OCI-M2 (cell line): Measurements from ENCODE around the gene MAGEB10.
"Not testable (repeated sequence)": the region's sequence is repeated elsewhere in the genome, so short reads cannot be mapped to it uniquely, and the experiment has no call there.

Experiments
- DNase-seq: peaks from one replicate; lab custom pipeline; 2025; ENCODE audit not compliant: unreplicated experiment; lab: John Stamatoyannopoulos, UW

Gene MAGEB10

GRCh38 chrX:27807690-27808089, at the start of gene MAGEB10:
Gene MAGEB10, plus strand, starts transcription at chrX:27807990. Its CDS starts 13,317 bp downstream, at chrX:27821307.
- DNase-seq = no peak

- DNase-seq = no peak
Observed at GRCh38 chrX:27765718-27766117, 42.1 kb upstream of the MAGEB10 start.

- no peak for DNase-seq
Observed at GRCh38 chrX:27767387-27767786, 40.4 kb upstream of the MAGEB10 start.

GRCh38 chrX:27775984-27776383, 31.8 kb upstream of the MAGEB10 start:
- no peak for DNase-seq

- DNase-seq = no peak
Observed at GRCh38 chrX:27796640-27797257, 11.0 kb upstream of the MAGEB10 start.

- DNase-seq = no peak
Observed at GRCh38 chrX:27797575-27797974, 10.2 kb upstream of the MAGEB10 start.

- no peak for DNase-seq
Observed at GRCh38 chrX:27808226-27808625, 436 bp downstream of the MAGEB10 start.

GRCh38 chrX:27808991-27809859, 1.4 kb downstream of the MAGEB10 start:
- DNase-seq = not testable (repeated sequence)

- no peak for DNase-seq
Observed at GRCh38 chrX:27815209-27815608, 7.4 kb downstream of the MAGEB10 start.

- DNase-seq = no peak
Observed at GRCh38 chrX:27823812-27824211, 16.0 kb downstream of the MAGEB10 start.

GRCh38 chrX:27838185-27838584, 30.4 kb downstream of the MAGEB10 start:
- DNase-seq = no peak

GRCh38 chrX:27840881-27841280, 33.1 kb downstream of the MAGEB10 start:
- no peak for DNase-seq

GRCh38 chrX:27842859-27843258, 35.1 kb downstream of the MAGEB10 start:
- DNase-seq = no peak

GRCh38 chrX:27860337-27860736, 52.5 kb downstream of the MAGEB10 start:
- no peak for DNase-seq

GRCh38 chrX:27863809-27864208, 56.0 kb downstream of the MAGEB10 start:
- DNase-seq = no peak
